Liver (tissue), 9 donors: Measurements from ENCODE around the gene GPR176. TPM values are rescaled to one million over a fixed set of nuclear protein-coding genes. Genes with fewer than 3 reads are reported as not detected.

Experiments
- DNase-seq: peaks from one replicate; pipeline ENCODE4 v3.0.0-alpha.2; 2017; ENCODE audit warnings: low spot score
- H3K27ac ChIP-seq, 2 donors: one replicate each; pipeline ENCODE4 v1.7.0; 2013; ENCODE audit warnings: inconsistent platforms in 2 of 2, low read length in 2 of 2, control low read depth in 1 of 2, low read depth in 1 of 2, mild to moderate bottlenecking in 1 of 2
- H3K27me3 ChIP-seq, 4 donors: one replicate each; pipeline versions ENCODE4 v1.6.1 to v1.7.0; 2013; ENCODE audit warnings: low read length in 3 of 4, inconsistent platforms in 1 of 4, mild to moderate bottlenecking in 1 of 4, moderate library complexity in 1 of 4; ENCODE audit not compliant: control insufficient read depth in 4 of 4, insufficient read depth in 4 of 4
- H3K36me3 ChIP-seq, 4 donors: one replicate each; pipeline versions ENCODE4 v1.6.1 to v1.7.0; 2013; ENCODE audit warnings: low read length in 3 of 4, mild to moderate bottlenecking in 3 of 4, low read depth in 1 of 4, moderate library complexity in 1 of 4; ENCODE audit not compliant: control insufficient read depth in 4 of 4, insufficient read depth in 3 of 4
- H3K4me1 ChIP-seq, 4 donors: one replicate each; pipeline versions ENCODE4 v1.6.1 to v1.7.0; 2013; ENCODE audit warnings: low read length in 3 of 4, mild to moderate bottlenecking in 3 of 4, moderate library complexity in 1 of 4; ENCODE audit not compliant: control insufficient read depth in 4 of 4, insufficient read depth in 4 of 4
- H3K4me3 ChIP-seq, 3 donors: one replicate each; pipeline versions ENCODE4 v1.6.1 to v1.7.0; 2013; ENCODE audit warnings: low read length in 3 of 3, control low read depth in 1 of 3, low read depth in 1 of 3, mild to moderate bottlenecking in 1 of 3
- H3K9ac ChIP-seq, 2 donors: one replicate each; pipeline ENCODE4 v1.7.0; 2013; ENCODE audit warnings: low read length in 2 of 2, mild to moderate bottlenecking in 2 of 2, moderate library complexity in 2 of 2, control low read depth in 1 of 2, low read depth in 1 of 2
- H3K9me3 ChIP-seq, 4 donors: one replicate each; pipeline versions ENCODE4 v1.6.1 to v1.7.0; 2013; ENCODE audit warnings: low read length in 3 of 4; ENCODE audit not compliant: control insufficient read depth in 4 of 4
- ATF3 ChIP-seq: IDR thresholded peaks from 2 replicates; pipeline ENCODE4 v1.6.1; 2016; ENCODE audit warnings: antibody characterized with exemption
- CTCF ChIP-seq: fragments of 150-350 bp; IDR thresholded peaks from 2 replicates; pipeline ENCODE4 v1.5.1; 2017; ENCODE audit warnings: improper control_type of control experiment, low read depth, low read length; ENCODE audit not compliant: missing input control
- EGR1 ChIP-seq, 2 donors: IDR thresholded peaks; 2 replicates each; pipeline ENCODE4 v1.6.1; 2016 to 2018; ENCODE audit warnings: antibody characterized with exemption in 2 of 2, low read depth in 2 of 2
- FOXA1 ChIP-seq: IDR thresholded peaks from 2 replicates; pipeline ENCODE4 v1.6.1; 2016; ENCODE audit warnings: antibody characterized with exemption
- FOXA2 ChIP-seq: IDR thresholded peaks from 2 replicates; pipeline ENCODE4 v1.6.1; 2016; ENCODE audit warnings: antibody characterized with exemption
- GABPA ChIP-seq, 2 donors: IDR thresholded peaks in 1 of 2; conservative IDR thresholded peaks in 1 of 2; 2 replicates each; pipeline ENCODE4 v1.6.1; 2016; ENCODE audit warnings: antibody characterized with exemption in 2 of 2, mild to moderate bottlenecking in 1 of 2, moderate library complexity in 1 of 2
- HNF4G ChIP-seq: IDR thresholded peaks from 2 replicates; pipeline ENCODE4 v1.6.1; 2016; ENCODE audit warnings: antibody characterized with exemption
- JUND ChIP-seq, 2 donors: IDR thresholded peaks; 2 replicates each; pipeline ENCODE4 v1.6.1; 2016; ENCODE audit warnings: antibody characterized with exemption in 2 of 2
- NR2F2 ChIP-seq: IDR thresholded peaks from 2 replicates; pipeline ENCODE4 v1.6.1; 2016; ENCODE audit warnings: antibody characterized with exemption
- RAD21 ChIP-seq, 2 donors: IDR thresholded peaks; 2 replicates each; pipeline ENCODE4 v1.6.1; 2016; ENCODE audit warnings: antibody characterized with exemption in 2 of 2, mild to moderate bottlenecking in 2 of 2
- RXRA ChIP-seq, 2 donors: IDR thresholded peaks; 2 replicates each; pipeline ENCODE4 v1.6.1; 2017 to 2018; ENCODE audit warnings: antibody characterized with exemption in 2 of 2, mild to moderate bottlenecking in 1 of 2
- SP1 ChIP-seq: IDR thresholded peaks from 2 replicates; pipeline ENCODE4 v1.6.1; 2018; ENCODE audit warnings: antibody characterized with exemption, mild to moderate bottlenecking
- TAF1 ChIP-seq: conservative IDR thresholded peaks from 2 replicates; pipeline ENCODE4 v1.6.1; 2016; ENCODE audit warnings: antibody characterized with exemption, mild to moderate bottlenecking
- WGBS: extraction: QIAGEN DNeasy Blood & Tissue Kit; methylation state at CpG from one replicate; pipeline ENCODE4 v1.1.7; 2013; 5-methylcytosine and 5-hydroxymethylcytosine counted together
- polyA plus RNA-seq, 2 donors: library from polyadenylated mRNA; stranded (reverse) in 1 of 2; unstranded in 1 of 2; fragments of 200-250 nt in 1 of 2; fragments of >200 nt in 1 of 2; fragmentation: Nextera tagmentation in 1 of 2; extraction: Ambion mirVana in 1 of 2; gene quantifications; one replicate each; pipeline versions ENCODE4 v1.2.1 to v1.2.3, GENCODE V29; 2013 to 2015
- total RNA-seq, 2 donors: library from RNA; depleted of rRNA; stranded (reverse); fragments of >200 nt; gene quantifications; one replicate each; pipeline ENCODE4 v1.2.3, GENCODE V29; 2014
- TF ChIP-seq, protein P1 (sequence below): IDR thresholded peaks from 2 replicates; pipeline ENCODE4 v1.6.1; 2016; ENCODE audit warnings: antibody characterized with exemption
- TF ChIP-seq, protein P2 (sequence below): IDR thresholded peaks from 2 replicates; pipeline ENCODE4 v1.6.1; 2016; ENCODE audit warnings: antibody characterized with exemption, mild to moderate bottlenecking
- TF ChIP-seq, protein P3 (sequence below): IDR thresholded peaks from 2 replicates; pipeline ENCODE4 v1.6.1; 2016; ENCODE audit warnings: antibody characterized with exemption
- donor health status: healthy.
- donor health status: healthy.
- donor health status: healthy.
- donor health status: healthy.
- donor health status: healthy.

The GPR176 gene
- total and polyA plus RNA-seq, 4 donors: 0.44 to 1.7 (median 1.4) TPM

DNA sequence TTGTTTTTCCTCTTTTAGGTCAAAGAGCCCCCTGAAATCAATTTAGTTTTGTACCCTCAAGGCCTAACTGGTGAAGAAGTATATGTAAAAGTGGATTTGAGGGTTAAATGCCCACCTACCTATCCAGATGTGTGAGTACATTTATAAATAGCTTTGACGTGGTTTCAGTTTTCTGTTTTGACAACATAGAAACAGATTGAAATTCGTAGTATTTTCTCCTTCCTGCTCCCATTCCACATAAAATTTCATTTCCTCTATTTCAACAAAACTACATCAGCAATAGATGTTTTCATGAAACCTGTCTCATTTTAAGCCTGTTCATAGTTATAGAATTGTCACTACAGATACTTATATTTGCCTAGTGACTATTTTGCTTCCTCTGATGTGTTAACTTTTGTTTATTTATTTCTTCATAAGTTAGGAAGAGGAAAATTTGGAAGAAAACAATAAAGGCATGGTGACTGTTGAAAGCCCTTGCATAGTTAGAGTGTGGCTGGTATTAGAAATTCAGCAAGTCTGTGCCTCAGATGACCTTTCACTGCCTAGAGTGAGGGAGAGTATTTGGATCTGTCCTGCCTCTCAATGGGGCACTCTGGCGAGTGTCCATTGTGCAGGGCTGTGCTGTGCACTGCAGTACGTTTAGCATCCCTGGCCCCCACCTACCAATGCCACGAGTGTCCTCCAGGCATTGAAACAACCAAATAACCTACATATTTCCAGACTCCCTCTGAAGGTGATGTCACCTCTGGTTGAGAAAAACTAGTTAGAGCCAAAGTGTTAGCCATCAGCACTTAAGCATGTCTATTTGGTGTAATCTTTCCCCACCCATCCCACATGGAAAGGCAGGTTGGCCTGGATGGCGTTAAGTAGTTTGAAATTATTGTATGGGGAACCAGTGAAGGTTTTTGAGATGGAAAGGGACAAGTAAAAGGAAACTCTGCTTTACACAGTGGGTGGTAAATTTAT lies 19.7 kb upstream of the GPR176 start:
- DNase-seq: no peak
- Histone ChIP-seq H3K9ac (no peak overlapping the region), H3K27me3 (no peaks in the 10 kb centered on the region), H3K36me3 (peaks cover 5 to 21% (median 18%) of the 10 kb centered on the region in 4 donors), H3K27ac (no peak overlapping the region), H3K4me1 (peaks cover 3 to 19% (median 14%) of the 10 kb centered on the region in 4 donors), H3K4me3 (no peak overlapping the region), H3K9me3 (no peaks in the 10 kb centered on the region)
- 84% methylated on average over 6 of the region's 6 CpGs for WGBS
- TF ChIP-seq CTCF (no peak), FOXA1 (no peak), TAF1 (no peak), FOXA2 (no peak), GABPA (IDR thresholded peaks at IDR 0.05 in 1 of 2, conservative IDR thresholded peaks at IDR 0.05 in 1 of 2) (no peak), JUND (IDR thresholded peaks at IDR 0.05) (no peak), RAD21 (IDR thresholded peaks at IDR 0.05) (no peak), ATF3 (no peak)
- TF ChIP-seq, protein P1, sequence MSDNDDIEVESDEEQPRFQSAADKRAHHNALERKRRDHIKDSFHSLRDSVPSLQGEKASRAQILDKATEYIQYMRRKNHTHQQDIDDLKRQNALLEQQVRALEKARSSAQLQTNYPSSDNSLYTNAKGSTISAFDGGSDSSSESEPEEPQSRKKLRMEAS: no peak

- H3K4me3 ChIP-seq: no peak overlapping the region
- no peak overlapping the region for H3K27ac ChIP-seq
- H3K9ac ChIP-seq: no peak overlapping the region
- WGBS: 94% methylated on average over 5 of the region's 5 CpGs
- peaks cover 3 to 24% (median 18%) of the 10 kb centered on the region in 4 donors for H3K4me1 ChIP-seq
- H3K36me3 ChIP-seq: peaks cover 2 to 11% (median 9%) of the 10 kb centered on the region in 4 donors
- DNase-seq: no peak
- H3K9me3 ChIP-seq: no peaks in the 10 kb centered on the region
- no peaks in the 10 kb centered on the region for H3K27me3 ChIP-seq
- TF ChIP-seq TAF1: no peak
- no peak for TF ChIP-seq SP1
- no peak for TF ChIP-seq NR2F2
- TF ChIP-seq, protein P2, sequence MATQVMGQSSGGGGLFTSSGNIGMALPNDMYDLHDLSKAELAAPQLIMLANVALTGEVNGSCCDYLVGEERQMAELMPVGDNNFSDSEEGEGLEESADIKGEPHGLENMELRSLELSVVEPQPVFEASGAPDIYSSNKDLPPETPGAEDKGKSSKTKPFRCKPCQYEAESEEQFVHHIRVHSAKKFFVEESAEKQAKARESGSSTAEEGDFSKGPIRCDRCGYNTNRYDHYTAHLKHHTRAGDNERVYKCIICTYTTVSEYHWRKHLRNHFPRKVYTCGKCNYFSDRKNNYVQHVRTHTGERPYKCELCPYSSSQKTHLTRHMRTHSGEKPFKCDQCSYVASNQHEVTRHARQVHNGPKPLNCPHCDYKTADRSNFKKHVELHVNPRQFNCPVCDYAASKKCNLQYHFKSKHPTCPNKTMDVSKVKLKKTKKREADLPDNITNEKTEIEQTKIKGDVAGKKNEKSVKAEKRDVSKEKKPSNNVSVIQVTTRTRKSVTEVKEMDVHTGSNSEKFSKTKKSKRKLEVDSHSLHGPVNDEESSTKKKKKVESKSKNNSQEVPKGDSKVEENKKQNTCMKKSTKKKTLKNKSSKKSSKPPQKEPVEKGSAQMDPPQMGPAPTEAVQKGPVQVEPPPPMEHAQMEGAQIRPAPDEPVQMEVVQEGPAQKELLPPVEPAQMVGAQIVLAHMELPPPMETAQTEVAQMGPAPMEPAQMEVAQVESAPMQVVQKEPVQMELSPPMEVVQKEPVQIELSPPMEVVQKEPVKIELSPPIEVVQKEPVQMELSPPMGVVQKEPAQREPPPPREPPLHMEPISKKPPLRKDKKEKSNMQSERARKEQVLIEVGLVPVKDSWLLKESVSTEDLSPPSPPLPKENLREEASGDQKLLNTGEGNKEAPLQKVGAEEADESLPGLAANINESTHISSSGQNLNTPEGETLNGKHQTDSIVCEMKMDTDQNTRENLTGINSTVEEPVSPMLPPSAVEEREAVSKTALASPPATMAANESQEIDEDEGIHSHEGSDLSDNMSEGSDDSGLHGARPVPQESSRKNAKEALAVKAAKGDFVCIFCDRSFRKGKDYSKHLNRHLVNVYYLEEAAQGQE: no peak
- TF ChIP-seq RXRA (IDR thresholded peaks at IDR 0.05): no peak
- no peak for TF ChIP-seq ATF3
- no peak for TF ChIP-seq GABPA (IDR thresholded peaks at IDR 0.05 in 1 of 2, conservative IDR thresholded peaks at IDR 0.05 in 1 of 2)
- TF ChIP-seq, protein P3, sequence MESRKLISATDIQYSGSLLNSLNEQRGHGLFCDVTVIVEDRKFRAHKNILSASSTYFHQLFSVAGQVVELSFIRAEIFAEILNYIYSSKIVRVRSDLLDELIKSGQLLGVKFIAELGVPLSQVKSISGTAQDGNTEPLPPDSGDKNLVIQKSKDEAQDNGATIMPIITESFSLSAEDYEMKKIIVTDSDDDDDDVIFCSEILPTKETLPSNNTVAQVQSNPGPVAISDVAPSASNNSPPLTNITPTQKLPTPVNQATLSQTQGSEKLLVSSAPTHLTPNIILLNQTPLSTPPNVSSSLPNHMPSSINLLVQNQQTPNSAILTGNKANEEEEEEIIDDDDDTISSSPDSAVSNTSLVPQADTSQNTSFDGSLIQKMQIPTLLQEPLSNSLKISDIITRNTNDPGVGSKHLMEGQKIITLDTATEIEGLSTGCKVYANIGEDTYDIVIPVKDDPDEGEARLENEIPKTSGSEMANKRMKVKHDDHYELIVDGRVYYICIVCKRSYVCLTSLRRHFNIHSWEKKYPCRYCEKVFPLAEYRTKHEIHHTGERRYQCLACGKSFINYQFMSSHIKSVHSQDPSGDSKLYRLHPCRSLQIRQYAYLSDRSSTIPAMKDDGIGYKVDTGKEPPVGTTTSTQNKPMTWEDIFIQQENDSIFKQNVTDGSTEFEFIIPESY: no peak
- no peak for TF ChIP-seq HNF4G
- TF ChIP-seq FOXA1: no peak
- no peak for TF ChIP-seq JUND (IDR thresholded peaks at IDR 0.05)
- TF ChIP-seq, protein P1: no peak
- TF ChIP-seq EGR1 (IDR thresholded peaks at IDR 0.05; ENCODE audit: low read depth in 2 of 2): no peak
- no peak for TF ChIP-seq CTCF
- TF ChIP-seq RAD21 (IDR thresholded peaks at IDR 0.05): no peak
- TF ChIP-seq FOXA2: no peak
These were observed 17.6 kb upstream of the GPR176 start for GRCh38 chr15:39937696-39938095.
